GM21526 (cell line): Measurements from ENCODE around the gene MYEOV.

Experiments used
- ATAC-seq: cut with Tn5 transposase; IDR thresholded peaks from one replicate; pipeline ENCODE4 v1.9.1; 2021; ENCODE audit warnings: moderate library complexity; ENCODE audit not compliant: unreplicated experiment, low FRiP score

The MYEOV gene

DNA sequence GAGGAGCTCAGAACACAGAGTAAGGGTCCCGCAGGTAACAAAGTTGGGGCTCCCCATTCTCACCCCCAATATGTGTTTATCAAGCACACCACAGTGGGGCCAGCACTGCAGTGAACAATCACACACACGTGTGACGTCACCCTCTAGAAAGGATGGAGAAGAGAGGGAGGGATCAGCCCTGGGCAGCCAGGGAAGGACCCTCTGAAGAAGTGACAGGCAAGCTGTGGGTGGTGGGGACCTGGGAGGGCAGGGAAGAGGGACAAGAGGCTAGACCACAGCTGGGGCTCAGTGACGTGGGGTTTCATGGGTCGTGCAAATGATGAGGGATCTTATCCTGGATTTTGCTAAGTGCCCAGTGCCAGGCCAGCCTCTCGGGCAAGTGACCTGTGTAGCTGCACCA is 28.7 kb upstream of the MYEOV start:
- no peak for ATAC-seq

GRCh38 chr11:69265911-69266510 is 27.9 kb upstream of the MYEOV start:
- no peak for ATAC-seq

DNA sequence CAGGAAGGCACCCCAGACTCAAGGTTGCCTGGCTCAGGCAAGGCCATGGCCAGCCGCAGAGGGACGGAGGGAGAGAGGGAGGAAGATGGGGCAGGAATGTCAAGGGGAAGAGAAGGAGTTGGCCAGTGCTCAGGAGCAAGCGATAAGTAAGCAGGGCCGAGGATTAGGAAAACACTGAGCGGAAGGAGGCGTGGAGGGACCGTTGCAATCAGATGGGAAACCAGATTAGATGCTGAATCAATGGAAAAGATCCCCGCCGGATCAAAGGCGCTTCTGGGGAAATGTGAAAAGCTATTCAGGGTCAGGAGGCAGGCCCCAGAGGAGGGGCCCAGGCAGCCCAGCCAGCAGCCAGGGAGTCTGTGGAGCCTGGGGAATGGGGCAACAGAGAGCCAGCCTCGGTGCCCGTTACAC is 26.6 kb upstream of the MYEOV start:
- no peak for ATAC-seq

DNA sequence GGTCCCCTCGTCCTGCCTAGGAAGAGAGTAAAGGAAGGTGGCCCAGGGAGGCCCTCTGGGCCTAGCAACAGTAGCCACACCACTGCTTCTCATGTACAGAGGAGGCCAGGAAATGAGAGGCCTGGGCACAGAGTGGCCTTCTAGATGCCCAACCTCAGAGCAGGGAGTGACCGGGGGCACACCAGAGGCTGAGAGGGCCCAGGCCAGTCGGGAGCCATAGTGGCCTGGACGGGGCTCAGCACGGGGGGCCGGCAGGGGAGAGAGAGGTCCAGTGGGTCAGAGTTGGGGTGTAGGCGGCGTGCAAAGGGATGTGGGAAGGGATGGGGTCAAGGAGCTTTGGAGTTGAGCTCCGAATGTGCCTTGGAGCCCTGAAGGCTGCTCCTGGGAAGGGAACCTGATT is 25.0 kb upstream of the MYEOV start:
- no peak for ATAC-seq

DNA sequence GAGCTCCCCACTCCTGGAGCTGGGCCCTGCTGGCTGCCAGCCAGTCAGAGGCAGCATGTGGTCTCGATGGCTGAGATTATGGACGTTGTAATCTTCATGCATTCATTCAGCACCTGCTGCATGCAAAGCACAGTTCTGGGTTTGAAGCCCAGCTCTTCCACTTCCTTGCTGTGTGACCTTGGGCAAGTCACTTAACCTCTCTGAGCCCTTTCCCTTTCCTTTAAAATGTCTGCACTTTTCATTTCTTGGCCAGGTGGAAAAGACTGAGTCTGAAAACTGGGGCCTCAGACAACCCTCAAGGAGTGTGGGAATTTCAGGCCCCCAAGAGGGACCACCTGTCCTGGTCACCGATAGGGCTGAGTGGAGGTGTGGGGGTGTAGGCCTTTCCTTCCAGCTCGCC is 24.6 kb upstream of the MYEOV start:
- ATAC-seq: no peak

DNA sequence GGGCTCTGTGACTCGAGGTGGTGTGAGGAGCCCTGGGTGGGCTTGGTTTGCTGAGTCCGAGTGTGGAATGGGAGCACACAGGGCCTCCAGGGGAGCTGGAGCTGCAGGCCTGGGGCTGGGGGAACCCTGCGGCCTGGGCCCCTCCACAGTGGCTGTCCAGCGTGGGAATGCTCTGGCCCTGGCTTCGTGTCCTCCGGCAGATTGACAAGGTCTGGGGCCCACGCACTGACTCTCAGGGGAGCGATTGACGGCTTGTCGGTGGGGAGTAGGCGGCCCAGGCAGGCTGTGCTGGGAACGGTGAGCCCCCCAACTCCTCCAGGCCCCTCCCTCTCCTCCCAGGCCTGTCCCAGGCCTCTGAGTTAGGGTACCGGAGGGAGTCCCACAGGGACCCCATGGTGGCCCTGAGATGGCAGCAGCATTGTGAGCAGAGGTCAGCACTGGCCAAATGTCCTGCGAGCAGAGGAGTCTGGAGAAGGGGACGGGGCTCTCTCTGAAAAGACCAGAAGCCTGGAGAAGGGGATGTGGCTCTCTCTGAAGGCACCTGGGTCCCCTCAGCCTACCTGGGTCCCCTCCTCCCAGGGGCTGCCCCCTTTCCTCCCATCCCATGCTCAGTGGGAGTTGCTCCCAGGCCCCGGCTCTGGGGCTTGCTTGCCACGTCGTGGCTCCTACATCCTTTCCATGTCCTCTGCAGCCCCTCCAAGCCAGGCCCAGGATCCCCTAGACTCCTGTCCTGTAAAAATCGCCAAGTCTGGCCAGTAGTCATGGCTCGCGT is 23.8 kb upstream of the MYEOV start:
- ATAC-seq: no peak

DNA sequence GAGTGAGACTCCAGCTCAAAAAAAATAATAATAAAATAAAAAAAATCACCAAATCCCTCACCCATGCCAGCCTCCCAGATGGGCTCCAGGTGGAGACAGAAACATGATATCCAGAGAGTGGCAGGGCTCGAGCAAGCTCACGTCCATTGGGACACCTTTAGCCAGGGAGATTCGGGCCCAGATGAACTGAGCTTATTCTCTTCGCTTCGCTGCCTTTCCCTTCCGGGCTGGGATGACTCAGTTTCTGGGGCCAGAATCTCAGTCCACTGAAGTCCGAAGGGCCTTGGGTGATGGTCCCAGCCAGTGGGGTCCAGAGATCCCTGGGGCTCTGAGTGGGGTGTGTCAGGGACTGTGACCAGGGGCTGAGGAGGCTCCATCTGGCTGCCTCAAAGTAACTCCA is 23.0 kb upstream of the MYEOV start:
- ATAC-seq: no peak

DNA sequence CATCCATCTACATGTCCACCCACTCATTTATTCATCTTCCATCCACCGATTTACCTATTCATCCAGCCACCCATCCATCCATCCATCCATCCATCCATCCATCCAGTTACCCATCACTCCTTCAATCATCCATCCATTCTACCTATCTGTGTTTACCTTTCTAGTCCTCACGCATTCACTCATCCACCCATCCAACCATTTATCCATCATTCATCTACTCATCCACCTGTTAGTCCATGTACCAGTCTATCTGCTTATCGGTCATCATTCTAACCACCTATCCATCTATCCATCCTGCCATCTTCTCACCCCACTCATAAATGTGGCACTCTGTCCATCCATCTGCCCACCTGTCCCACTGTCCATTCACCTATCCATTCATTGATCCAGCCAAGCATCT is 21.9 kb upstream of the MYEOV start:
- no peak for ATAC-seq

DNA sequence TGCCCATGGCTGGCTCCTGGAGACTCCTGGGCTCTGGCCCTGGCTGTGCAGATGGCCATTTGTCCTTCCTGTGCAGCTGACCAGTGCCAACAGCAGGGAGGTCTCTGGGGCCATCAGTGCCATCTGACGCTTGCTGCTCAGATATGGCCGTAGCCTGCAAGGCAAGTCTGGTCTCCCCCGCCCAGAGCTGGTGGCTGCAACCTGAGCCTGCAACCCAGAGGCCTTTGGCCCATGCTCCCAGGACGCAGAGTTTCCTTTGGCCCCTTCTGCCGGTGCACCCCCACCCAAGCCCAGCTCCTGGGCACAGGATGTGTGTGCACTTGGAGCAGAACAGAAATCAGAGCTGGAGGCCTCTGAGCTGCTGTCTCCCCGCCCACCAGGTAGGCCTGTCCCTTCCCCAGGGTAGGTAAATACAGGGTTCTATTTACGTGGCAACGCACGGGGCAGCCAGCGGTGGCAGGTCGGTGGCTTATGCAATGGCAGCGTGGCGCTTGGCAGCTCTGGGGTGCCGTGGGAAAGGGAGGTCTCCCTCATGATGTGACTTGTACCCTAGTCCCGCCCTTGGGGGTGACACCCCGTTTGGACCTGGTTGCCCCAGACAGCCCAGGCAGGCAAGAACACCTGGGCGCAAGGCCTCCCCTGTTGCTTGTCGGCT is 21.0 kb upstream of the MYEOV start:
- ATAC-seq: no peak

GRCh38 chr11:69273571-69273970 is 20.4 kb upstream of the MYEOV start:
- no peak for ATAC-seq

DNA sequence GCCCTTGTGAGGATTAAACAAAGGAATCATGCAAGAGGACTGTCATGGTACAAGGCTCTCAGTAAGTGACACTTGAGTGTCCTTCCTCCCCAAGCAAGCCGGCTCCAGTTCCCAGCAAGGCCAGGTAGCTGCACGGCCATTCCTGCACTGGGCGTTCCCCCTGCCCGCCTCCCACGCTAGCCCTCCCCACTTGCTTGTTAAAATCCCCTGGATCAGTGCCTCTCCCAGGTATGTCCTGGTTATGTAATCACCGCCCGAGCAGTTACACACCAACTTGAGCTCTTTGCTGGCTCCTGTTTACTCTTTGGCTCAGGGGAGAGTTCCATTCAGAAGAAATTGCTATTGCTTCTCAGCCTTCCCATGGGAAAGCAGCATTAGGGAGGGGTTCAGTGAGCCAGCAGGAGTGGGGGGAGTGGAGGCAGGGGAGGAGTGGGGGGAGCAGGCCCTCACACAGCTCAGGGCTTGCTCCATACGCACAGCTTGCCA is 19.4 kb upstream of the MYEOV start:
- no peak for ATAC-seq

- ATAC-seq: no peak
Measured at GRCh38 chr11:69275178-69275577, 18.8 kb upstream of the MYEOV start.

- ATAC-seq: no peak
Measured at GRCh38 chr11:69276165-69276564, 17.8 kb upstream of the MYEOV start.

- ATAC-seq: no peak
Measured at GRCh38 chr11:69277074-69277809, 16.7 kb upstream of the MYEOV start.

- no peak for ATAC-seq
Measured at GRCh38 chr11:69278091-69278867, 15.7 kb upstream of the MYEOV start.

GRCh38 chr11:69280451-69280850 is 13.5 kb upstream of the MYEOV start:
- no peak for ATAC-seq

DNA sequence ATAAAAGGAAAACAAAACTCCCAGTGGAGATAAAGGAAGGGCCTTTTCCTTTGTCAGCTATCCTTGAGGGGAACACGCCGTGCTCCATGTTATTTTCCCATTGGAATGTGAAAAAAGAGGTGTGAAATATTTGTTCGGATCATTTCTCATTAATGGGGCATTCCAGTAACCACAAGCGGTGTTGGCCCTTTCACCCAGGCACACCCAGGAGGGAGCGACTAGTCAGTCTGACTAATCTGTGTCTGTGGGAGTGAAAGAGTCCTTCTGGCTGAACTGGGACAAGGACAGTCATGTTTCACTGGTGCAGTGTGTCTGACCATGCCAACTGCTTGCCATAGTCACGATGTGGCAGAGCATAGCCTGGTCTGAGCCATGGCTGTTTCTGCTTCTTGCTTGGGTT is 13.0 kb upstream of the MYEOV start:
- ATAC-seq: no peak

- ATAC-seq: no peak
Measured at GRCh38 chr11:69283446-69283845, 10.5 kb upstream of the MYEOV start.

GRCh38 chr11:69284081-69284511 is 9.9 kb upstream of the MYEOV start:
- no peak for ATAC-seq

GRCh38 chr11:69285091-69285490 is 8.9 kb upstream of the MYEOV start:
- no peak for ATAC-seq
